ENCODE measurements around the gene EVC.

DNA sequence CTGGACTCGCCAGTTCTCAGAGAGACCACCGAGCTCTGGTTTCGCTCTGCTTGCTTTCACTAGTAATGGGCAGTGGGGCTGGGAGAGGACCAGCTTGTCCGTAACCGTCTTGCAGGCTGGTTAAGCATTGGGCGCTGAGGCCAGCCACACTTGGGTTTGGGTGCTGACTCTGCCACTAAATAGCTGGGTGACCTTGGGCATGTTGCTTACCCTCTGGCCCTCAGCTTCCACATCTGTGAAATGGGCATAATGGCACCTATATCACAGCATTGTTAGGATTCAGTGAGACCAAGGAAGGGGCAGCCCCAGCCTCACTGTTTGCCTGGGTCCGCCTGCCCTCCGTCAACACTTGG, 43.5 kb downstream of the EVC start:
- TF ChIP-seq, protein P1, sequence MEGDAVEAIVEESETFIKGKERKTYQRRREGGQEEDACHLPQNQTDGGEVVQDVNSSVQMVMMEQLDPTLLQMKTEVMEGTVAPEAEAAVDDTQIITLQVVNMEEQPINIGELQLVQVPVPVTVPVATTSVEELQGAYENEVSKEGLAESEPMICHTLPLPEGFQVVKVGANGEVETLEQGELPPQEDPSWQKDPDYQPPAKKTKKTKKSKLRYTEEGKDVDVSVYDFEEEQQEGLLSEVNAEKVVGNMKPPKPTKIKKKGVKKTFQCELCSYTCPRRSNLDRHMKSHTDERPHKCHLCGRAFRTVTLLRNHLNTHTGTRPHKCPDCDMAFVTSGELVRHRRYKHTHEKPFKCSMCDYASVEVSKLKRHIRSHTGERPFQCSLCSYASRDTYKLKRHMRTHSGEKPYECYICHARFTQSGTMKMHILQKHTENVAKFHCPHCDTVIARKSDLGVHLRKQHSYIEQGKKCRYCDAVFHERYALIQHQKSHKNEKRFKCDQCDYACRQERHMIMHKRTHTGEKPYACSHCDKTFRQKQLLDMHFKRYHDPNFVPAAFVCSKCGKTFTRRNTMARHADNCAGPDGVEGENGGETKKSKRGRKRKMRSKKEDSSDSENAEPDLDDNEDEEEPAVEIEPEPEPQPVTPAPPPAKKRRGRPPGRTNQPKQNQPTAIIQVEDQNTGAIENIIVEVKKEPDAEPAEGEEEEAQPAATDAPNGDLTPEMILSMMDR (IDR thresholded peaks at IDR 0.05; ENCODE audit: borderline replicate concordance, extremely low read depth, low read length, poor library complexity, severe bottlenecking) = no peak
- TF ChIP-seq EZH2 (IDR thresholded peaks at IDR 0.05; ENCODE audit: borderline replicate concordance, low read depth, low read length, severe bottlenecking) = no peak
